T-helper 2 cell (primary cell): ENCODE results near the gene IKBKE.
A peak's percentile ranks its signal among the peaks of the same experiment; 100 is the strongest.
"Not testable (repeated sequence)": the region's sequence is repeated elsewhere in the genome, so short reads cannot be mapped to it uniquely, and the experiment has no call there.

Experiments
- DNase-seq, 5 experiments: peaks; one replicate each; pipeline versions ENCODE4 v3.0.0 to v3.0.0-alpha.2; 2012 to 2022

Gene IKBKE

DNA sequence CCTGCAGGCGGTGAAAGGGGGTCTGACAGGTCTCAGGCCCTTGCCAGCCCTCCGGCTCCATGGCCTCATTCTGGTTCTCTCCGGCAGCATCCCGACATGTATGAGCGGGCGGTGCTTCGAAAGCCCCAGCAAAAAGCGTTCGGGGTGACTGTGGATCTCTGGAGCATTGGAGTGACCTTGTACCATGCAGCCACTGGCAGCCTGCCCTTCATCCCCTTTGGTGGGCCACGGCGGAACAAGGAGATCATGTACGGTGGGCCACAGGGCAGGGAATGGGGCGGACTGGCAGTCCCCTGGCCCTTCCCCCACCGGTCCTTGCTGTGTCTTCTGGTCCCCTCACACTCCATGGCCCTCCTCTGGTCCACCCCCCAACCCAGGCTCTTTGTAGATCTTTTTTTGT is 6.3 kb downstream of the IKBKE start:
- no peak for DNase-seq

DNA sequence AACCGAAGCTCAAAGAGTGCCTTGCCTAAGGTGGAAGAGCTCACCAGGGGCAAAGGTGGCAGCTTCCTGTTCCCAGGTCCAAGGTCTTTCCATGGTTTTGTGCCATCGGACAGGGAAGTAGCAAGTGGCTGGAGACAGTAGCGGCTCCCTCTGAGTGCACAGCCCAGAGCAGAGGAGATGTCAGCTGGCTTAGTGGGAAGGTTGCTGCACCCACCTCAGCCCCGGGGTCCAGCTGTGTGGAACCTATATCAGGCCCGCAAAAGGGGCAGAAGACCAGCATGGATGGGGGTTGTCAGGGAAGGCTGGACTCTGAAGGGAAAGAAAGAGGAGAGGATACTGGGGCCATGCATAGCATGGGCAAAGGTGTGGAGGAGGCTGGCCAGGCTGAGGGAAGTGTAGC is 6.8 kb downstream of the IKBKE start:
- DNase-seq: no peak

DNA sequence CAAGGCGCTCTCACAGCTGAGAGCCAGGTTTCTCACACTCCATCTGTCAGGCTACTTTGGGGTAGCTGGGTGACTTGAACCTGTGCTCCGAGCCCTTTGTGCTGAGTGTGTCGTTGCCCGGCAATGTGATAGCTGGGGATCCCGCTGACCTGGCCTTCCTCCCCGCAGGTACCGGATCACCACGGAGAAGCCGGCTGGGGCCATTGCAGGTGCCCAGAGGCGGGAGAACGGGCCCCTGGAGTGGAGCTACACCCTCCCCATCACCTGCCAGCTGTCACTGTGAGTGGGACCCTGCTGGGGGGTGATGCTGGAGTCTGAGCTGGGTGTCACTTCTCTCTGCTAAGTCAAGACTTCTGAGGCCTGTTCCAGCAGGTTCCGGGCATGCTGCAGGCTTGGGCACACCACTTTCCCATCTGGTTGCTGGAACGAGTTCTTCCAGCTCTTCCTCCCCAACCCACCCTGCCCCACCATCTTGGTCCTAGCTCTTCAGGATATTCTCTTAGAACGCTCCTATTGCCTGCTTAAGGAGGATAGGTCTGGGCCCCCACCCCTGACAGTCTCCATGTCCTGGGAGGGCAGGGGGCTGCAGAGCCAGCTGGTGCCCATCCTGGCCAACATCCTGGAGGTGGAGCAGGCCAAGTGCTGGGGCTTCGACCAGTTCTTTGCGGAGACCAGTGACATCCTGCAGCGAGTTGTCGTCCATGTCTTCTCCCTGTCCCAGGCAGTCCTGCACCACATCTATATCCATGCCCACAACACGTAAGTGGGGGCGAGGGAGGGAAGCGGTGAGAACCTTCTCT is 7.5 kb downstream of the IKBKE start:
- DNase-seq: no peak

DNA sequence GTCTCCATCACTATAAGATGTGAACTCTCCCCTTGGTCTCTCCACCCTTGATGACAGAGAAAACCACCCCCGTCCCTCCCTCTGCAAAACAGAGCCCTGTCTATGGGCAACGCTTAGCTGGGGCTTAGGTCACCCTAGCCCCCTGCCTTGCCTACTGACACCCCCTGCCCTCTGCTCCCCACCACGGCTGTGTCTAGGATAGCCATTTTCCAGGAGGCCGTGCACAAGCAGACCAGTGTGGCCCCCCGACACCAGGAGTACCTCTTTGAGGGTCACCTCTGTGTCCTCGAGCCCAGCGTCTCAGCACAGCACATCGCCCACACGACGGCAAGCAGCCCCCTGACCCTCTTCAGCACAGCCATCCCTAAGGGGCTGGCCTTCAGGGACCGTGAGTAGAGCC is 8.5 kb downstream of the IKBKE start:
- DNase-seq: no peak

DNA sequence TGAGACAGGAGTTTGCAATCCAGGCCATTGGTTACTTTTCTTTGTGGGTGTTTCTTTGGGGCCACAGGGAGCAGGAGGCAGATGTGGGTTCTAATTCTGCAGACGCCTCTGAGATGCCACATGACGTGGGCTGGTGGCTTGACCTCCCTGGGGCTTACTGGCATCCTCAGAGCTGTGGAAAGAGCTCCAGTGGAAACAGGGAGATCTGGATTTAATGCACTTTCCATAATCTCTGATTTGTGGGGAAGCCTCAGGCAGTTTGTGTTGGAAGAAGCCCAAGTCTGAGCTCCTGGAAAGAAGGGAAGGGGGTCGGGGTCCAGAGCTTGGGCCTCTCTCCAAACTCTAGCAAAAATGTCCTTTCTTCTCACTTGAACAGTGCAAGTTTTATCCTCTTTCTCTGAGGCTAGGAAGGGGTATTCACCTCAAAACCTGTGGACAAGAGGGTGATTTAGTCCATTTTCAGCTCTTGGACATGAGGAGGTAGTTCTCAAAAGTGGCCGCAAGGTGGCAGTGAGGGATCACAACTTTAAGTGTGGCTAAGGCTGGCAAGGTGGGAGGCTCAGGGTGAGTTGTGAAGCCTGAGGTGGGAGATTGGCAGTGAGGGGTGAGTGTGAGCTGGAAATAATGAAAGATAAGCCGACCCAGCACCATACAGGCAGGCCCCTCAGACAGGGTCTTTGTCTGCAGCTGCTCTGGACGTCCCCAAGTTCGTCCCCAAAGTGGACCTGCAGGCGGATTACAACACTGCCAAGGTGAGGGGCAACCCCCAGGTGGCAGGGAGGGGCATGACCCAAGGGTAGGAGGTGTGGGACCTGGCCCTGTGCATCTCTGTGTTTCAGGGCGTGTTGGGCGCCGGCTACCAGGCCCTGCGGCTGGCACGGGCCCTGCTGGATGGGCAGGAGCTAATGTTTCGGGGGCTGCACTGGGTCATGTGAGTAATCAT is 9.2 kb downstream of the IKBKE start:
- DNase-seq: peak in 4 of 5 experiments; percentile 31 to 71 (median 56)

DNA sequence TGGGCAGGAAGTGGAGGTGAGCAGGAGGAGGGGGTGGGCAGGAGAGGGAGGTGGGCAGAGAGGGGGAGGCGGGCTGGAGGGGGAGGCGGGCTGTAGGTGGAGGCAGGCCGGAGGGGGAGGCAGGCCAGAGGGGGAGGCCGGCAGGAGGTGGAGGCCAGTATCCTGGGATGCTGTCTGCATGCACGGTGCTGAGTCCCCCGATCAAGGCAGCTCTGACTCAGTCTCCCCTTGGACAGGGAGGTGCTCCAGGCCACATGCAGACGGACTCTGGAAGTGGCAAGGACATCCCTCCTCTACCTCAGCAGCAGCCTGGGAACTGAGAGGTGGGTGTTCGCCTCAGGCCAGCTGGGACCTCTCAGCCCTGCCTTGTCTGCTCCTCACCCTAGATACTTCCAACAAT is 9.9 kb downstream of the IKBKE start:
- no peak for DNase-seq

DNA sequence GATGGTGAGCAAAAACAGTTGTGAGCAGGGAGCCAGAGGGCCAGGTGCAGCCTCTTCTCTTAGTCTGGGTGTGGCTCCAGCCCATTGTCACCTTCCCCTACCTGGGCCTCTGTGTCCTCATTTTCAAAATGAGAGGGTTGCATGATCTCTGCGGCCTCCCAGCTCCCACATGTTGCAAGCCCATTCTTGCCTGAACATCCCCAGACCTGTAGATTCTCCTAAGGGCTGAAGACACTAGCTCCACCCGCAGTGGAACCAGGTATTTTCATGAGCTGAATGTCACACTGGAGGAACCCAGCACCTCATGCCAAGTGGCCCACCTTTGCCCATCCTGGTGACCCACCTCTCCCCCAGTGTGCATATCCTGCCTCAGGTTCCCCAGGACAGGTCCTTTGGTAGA is 12.3 kb downstream of the IKBKE start:
- DNase-seq: no peak

DNA sequence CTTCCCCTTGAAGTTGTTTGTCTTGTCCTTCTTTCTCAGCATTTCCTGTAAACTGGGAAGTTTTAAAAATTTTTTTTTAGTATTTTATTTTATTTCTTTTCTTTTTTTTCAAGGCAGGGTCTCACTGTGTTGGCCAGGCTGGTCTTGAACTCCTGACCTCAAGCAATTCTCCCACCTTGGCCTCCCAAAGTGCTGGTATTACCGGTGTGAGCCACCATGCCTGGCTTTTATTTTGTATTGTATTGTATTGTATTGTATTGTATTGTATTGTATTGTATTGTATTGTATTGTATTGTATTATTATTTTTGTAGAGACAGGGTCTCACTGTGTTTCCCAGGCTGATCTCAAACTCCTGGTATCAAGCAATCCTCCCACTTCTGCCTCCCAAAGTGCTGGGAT is 13.6 kb downstream of the IKBKE start:
- DNase-seq: not testable (repeated sequence)

DNA sequence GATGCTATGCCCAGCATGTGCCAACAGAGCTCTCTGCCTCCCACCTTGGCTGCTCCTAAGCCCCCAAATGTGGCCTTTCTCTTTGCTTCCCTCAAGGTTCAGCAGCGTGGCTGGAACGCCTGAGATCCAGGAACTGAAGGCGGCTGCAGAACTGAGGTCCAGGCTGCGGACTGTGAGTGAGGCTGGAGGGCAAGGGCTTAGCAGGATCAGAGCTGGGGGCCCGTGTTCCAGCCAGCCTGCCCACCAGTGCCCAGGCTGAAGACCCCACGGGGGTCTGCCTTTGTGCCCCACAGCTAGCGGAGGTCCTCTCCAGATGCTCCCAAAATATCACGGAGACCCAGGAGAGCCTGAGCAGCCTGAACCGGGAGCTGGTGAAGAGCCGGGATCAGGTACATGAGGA is 14.6 kb downstream of the IKBKE start:
- DNase-seq: no peak

DNA sequence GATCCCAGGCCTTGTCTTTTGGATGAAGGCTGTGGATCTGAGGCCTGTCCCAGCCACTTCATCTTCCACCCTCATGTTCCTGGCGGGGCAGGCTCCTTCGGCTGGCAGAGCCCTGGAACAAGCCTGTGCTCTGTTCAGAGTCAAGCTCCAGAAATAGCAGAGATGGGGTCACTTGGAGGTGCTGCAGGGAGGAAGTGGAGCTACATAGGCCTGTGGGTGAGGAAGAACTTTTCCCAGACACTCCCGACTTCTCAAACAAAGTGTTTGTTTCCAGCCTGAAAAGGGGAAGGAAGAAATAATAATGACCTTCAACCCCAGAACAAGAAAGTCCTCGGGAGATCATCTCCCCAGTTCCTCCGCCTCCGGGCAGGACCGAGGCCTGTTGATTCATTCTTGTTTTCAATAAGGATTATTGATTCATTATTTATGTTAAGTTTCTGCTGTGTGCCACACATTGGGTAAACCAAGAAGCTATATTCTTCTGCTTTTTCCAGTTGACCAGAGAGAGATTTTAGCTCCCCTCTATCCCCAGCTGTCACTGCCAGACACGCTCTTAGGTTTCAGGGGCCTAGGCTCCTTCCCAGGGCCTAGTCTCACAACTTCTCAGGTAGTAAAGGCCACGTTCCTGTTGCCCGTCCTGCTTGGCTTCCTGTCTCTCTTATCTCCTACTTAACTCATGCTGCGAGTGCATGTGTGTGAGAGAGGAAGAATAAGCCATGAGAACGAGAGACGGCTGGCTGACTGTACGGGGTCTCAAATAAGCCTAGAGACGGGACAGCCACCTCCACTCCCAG is 16.9 kb downstream of the IKBKE start:
- DNase-seq: no peak

DNA sequence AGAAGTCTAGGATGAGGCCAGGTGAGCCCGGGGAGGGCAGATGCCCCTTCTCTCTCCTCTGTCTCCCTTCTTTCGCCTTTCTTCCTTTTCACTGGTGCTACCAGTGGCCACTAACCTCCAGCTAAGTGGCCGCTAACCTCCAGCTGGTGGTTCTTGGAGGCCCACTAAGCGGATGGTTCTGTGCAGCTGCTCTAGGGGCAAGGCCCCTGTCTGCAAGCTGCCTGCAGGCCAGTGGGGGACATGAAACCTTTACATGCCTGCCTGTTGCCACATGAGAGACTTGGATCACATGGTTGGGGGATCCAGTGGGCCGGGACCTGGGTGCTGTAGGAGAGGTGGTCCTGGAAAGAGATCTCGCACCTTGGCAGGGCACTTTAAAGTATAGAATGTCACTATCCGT is 17.7 kb downstream of the IKBKE start:
- DNase-seq: no peak

DNA sequence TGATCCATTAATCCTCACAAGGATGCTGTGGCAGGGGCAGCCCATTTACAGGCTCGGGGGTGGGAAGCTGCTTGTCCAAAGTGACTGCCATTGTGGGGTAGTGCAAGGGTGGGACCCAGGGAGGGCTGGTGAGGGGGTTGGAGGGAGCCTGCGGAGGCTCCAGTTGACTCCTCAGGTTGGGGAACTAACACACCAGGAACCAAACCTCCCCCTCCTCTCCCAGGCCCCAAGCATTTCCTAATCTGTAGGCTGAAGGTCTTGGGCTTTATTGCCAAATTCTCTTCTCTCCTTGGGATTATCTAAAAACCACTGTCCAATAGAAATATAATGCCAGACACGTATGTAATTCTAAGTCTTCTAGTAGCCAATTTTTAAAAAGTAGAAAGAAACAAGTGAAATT is 18.2 kb downstream of the IKBKE start:
- no peak for DNase-seq

DNA sequence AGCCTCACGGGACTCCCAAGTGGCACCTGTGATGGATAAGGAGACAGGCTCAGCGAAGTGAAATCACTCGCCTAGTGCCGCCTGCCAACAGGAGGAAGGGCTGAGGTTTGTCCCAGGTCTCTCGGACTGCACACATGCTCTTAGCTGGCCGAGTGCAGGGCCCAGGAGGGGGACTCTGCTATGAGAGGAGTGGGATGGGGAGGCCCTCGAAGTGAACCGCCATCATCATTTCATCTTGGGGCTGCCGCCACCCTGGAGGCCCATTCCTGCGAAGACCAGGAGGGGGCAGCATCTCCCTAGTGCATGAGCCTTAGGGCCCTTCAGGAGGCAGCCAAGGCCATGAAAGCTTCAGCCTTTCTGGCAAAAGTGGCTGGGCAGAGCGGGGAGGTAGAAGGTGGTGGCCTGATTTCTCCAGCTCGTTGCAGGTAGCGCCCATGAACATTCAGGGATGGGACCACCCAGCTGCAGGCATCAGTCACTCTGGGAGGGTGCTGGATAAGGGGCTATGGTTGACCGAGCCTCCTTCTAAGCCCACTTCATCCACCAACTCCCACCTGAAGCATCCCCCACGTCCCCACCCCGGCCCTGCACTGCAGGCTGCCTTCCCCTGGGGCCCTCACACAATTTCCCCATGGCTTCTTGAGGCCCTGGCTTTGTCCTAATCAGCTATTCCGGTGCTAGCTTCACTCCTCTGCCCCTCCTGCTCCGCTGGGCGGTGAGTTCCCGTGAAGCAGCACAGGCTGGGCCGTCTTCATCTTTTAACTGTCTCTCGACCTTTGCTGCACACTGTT is 19.9 kb downstream of the IKBKE start:
- peak in 4 of 5 experiments; percentile 36 to 72 (median 58) for DNase-seq

DNA sequence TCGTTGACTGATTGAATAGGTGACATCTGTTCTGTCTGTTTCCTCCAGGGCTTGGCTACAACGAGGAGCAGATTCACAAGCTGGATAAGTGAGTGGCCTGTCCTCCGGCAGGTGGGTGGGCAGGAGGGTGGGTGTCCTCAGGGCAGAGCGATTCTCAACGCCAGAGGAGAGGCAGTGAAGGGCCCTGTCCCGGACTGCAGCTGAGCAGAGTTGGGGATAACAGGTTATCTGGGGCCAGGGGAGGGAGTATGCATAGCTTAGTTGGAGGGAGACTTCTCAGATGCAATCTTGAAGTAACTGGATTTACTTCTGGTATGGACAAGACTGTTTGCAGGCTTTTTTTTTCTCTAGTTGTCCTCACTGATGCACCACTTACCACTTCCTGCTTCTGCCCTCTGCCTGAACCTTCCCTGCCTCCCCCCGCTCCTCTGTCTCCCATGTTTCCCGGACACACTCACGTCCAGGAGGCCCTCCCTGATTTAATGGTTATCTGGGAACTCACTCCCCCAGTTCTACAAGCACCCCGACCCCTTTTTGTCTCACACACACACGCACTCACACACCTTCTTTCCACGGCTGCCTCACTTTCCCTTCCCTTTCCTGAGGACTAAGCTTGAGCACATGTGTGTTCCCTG is 20.6 kb downstream of the IKBKE start:
- DNase-seq: no peak

DNA sequence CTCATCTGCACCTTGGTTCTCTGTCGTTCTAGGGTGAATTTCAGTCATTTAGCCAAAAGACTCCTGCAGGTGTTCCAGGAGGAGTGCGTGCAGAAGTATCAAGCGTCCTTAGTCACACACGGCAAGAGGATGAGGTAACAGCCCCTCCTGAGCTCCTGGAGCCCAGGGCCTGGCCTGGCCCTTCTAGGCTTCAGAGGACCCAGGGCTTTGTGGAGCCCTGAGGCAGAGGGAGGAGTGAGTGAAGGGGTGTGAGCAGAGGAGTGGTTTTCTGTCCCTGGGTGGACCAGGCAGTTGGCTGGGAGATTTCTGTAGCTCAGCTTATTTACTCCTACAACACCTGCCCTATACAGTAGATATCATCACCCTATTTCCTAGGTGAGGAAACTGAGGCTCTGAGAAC is 21.3 kb downstream of the IKBKE start:
- DNase-seq: no peak

DNA sequence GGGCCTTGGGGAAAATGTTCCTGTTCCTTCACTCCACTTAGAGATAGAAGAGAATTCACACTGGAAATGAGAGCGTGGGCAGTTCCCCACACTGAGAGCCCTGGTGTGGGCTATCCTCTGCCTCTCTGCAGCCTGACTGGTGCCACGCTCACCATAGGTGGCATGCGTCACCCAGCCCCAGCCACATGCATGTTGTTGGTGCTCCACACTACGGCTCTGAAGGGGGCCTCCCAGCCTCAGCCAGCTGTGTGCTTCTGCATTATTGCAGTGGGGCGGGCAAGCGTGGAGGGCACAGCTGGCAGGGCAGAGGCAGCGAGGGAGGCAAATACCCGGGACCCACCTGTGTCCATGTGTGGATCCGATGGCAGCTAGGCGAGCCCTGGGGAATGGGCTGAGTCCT is 22.3 kb downstream of the IKBKE start:
- no peak for DNase-seq

DNA sequence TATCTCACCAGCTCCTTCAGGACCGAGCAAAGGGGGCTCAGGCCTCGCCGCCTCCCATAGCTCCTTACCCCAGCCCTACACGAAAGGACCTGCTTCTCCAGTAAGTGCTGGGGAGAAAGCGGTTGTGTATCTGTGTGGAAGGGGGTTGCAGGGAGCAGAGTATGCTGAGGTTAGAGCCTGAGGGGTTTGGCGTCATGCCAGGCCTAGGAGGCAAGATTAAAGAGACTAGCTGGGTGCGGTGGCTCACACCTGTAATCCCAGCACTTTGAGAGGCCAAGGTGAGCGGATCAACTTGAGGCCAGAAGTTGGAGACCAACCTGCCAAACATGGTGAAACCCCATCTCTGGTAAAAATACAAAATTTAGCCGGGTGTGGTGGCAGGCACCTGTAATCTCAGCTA is 23.0 kb downstream of the IKBKE start:
- DNase-seq: no peak

DNA sequence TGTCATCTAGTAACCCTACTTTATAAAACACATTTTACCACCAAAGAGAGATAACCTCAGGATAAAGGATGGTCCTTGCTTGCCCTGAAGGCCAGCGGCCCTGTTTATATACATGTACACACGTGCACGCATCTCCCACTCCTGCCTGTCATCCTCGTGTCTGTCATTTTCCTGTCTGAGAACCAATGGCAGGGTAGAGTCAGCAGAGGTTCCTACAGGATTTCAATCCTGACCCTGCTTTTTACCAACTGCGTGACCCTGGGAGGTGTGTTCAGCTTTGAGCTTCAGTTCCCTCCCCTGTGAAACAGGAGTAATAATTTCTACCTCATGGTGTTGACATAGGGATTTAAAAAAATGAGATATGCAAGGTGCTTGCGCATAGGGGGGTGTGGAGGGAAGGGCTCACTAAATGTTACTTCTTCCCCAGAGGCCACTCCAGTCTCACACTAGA is 24.8 kb downstream of the IKBKE start:
- no peak for DNase-seq

DNA sequence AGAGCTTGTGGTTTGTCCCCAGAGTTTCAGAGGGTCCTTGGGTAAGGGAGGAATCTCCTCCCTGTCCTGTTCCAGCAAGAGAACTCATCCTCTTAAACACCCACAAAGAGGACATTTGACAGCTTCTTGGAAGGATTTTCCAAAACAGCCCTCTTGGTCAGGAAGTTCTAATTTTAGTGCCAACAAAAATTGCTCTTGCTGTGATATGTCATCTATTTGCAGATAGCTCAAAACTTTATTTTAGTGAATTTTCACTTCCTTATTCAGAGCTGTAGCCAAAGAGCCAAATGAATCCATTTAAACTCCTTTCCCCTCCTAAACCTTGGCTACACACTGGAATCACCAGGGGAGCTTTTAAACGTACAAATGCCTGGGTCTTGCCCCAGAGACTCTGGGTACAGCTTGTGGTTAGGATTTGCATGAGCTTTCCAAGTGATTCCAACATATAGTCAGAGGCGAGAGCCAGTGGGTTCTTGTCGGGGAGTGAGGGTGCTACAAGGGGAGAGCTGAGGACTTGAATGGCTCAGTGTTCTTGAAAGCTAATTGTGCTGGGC is 25.3 kb downstream of the IKBKE start:
- no peak for DNase-seq

DNA sequence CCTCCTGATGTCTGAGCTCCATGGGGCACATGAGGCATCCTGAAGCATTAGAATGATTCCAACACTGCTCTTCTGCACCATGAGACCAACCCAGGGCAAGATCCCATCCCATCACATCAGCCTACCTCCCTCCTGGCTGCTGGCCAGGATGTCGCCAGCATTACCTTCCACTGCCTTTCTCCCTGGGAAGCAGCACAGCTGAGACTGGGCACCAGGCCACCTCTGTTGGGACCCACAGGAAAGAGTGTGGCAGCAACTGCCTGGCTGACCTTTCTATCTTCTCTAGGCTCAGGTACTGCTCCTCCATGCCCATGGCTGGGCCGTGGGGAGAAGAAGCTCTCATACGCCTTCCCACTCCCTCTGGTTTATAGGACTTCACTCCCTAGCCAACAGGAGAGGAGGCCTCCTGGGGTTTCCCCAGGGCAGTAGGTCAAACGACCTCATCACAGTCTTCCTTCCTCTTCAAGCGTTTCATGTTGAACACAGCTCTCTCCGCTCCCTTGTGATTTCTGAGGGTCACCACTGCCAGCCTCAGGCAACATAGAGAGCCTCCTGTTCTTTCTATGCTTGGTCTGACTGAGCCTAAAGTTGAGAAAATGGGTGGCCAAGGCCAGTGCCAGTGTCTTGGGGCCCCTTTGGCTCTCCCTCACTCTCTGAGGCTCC is 26.0 kb downstream of the IKBKE start:
- no peak for DNase-seq

DNA sequence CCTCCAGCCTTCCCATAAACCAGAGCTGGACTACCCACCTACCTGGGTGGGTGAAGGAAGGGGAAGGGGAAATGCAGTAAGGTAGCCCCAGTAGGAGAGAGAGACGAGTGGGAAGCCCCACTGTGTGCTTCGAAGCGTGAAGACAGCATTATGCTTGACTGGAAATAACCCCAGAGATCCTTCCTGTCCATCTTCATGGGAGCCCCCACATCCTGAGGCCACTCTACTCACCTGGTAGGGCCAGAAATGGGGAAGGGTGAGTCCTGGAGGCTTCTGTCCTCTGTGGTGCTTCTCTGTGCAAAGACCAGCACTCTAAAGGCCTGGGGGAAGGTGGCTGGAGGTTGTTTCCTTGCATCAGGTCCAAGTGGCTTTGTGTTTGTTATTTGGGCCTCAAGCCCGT is 27.1 kb downstream of the IKBKE start:
- no peak for DNase-seq
